ENCODE measurements around the gene SLC25A6.
"Not testable (repeated sequence)": the region's sequence is repeated elsewhere in the genome, so short reads cannot be mapped to it uniquely, and the experiment has no call there.

SLC25A6 gene

DNA sequence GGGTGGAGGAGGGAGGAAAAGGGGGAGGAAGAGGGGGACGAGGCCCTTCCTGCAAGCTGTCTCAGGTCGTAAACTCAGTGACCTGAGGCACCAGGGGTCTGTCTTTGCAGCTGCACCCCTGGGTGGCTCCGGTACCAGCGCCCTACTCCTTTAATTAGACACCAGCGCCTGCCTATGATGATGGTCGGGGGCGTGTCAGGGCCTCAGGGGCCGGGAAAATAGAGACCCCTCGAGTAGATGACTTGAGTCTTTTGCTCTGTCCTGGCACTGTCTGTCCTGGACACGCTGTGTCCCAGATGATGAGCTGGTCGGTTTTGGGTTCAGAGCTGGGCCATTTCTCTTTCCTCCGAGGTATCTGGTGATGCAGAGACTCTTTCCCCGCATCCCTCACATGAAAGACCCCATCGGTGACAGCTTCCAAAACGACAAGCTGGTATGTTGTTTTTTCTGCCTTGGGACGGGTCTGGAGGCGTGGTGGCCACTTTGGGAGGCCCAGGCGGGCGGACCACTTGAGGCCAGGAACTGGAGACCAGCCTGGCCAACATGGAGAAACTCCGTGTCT lies 11.2 kb downstream of the SLC25A6 start:
- H3K4me3 ChIP-seq (ENCODE audit: low read depth, low read length) = no peak overlapping the region
- TF ChIP-seq CTCF (IDR thresholded peaks at IDR 0.05; ENCODE audit: control insufficient read depth, extremely low read depth, insufficient read depth) = no peak
- DNase-seq (ENCODE audit: low read depth) = no peak

DNA sequence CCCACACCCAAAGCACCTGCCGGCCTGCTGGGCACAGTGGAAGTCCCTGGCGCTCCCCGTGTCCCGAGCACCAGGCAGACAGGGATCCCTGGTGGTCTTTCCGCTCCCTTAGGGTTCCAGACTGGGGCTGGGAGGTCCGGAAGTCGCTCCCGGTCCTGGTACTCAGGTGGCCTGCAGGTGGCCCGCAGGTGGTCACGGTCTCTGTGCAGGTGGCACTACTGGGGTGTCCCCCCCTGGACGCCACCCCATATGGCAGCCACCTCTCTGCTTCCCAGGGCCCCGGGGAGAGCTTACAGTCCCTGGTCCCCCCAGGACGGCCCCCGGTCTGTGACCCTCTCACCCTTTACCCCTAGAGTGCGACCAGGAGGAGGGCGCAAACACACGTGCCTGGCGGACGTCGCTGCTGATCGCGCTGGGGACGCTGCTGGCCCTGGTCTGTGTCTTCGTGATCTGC lies 13.6 kb downstream of the SLC25A6 start:
- DNase-seq (ENCODE audit: low read depth) = no peak
- no peak for TF ChIP-seq CTCF (IDR thresholded peaks at IDR 0.05; ENCODE audit: control insufficient read depth, extremely low read depth, insufficient read depth)
- no peak overlapping the region for H3K4me3 ChIP-seq (ENCODE audit: low read depth, low read length)

DNA sequence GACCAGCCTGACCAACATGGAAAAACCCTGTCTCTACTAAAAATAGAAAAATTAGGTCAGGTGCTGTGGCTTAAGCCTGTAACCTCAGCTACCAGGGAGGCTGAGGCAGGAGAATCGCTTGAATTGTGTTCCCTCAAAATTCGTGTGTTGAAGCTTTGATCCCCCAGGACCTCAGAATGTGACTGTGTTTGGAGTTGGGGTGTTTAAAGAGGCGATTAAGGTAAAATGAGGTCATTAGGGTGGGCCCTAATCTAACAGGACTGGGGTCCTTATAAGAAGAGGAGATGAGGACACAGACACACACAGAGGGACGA lies 23.6 kb downstream of the SLC25A6 start:
- no peak for DNase-seq (ENCODE audit: low read depth)
- H3K4me3 ChIP-seq (ENCODE audit: low read depth, low read length) = no peak overlapping the region
- no peak for TF ChIP-seq CTCF (IDR thresholded peaks at IDR 0.05; ENCODE audit: control insufficient read depth, extremely low read depth, insufficient read depth)

- not testable (repeated sequence) for H3K4me3 ChIP-seq (ENCODE audit: low read depth, low read length); DNase-seq (ENCODE audit: low read depth)
These were observed 25.6 kb downstream of the SLC25A6 start for GRCh38 chrX:1366363-1366762.

- no peak for DNase-seq (ENCODE audit: low read depth)
- TF ChIP-seq CTCF (IDR thresholded peaks at IDR 0.05; ENCODE audit: control insufficient read depth, extremely low read depth, insufficient read depth) = no peak
These were observed 30.0 kb downstream of the SLC25A6 start for GRCh38 chrX:1361910-1362309.

DNA sequence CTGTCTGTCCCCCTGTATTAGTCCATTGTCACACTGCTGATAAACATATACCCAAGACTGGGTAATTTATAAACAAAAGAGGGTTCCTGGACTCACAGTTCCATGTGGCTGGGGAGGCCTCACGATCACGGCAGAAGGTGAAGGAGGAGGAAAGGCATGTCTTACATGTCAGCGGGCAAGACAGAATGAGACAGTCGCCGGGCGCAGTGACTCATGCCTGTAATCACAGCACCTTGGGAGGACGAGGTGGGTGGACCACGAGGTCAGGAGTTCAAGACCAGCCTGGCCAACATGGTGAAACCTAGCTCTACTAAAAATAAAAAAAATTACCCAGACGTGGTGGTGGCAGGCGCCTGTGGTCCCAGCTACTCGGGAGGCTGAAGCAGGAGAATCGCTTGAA lies 30.6 kb downstream of the SLC25A6 start:
- H3K4me3 ChIP-seq (ENCODE audit: low read depth, low read length) = no peak overlapping the region
- TF ChIP-seq CTCF (IDR thresholded peaks at IDR 0.05; ENCODE audit: control insufficient read depth, extremely low read depth, insufficient read depth) = no peak
- DNase-seq (ENCODE audit: low read depth) = no peak

More at GRCh38 chrX:1361910-1362309, 30.0 kb downstream of the SLC25A6 start:
- H3K4me3 ChIP-seq (ENCODE audit: low read depth, low read length) = no peak overlapping the region

DNA sequence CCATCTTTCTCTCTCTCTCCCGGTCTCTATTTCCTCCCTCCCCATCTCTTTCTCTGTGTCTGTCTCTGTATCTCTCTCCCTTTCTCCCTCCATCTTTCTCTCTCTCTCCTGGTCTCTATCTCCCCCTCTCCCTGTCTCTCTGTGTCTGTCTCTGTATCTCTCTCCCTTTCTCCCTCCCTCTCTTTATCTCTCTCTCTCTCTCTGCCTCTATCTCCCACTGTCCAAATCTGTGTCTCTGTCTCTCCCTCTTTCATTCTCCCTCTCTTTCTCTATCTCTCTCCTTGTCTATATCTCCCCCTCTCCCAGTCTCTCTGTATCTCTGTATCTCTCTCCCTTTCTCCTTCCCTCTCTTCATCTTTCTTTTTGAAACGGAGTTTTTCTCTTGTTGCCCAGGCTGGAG lies 31.7 kb downstream of the SLC25A6 start:
- DNase-seq (ENCODE audit: low read depth) = no peak
- no peak overlapping the region for H3K4me3 ChIP-seq (ENCODE audit: low read depth, low read length)
- no peak for TF ChIP-seq CTCF (IDR thresholded peaks at IDR 0.05; ENCODE audit: control insufficient read depth, extremely low read depth, insufficient read depth)

All from LNCaP clone FGC (cell line).